KMS-11 (cell line): Measurements from ENCODE around the gene FHAD1.

Source experiments
- H2AFZ ChIP-seq: fragments of 200-600 bp; sonication (generic); 2 replicates; pipeline ENCODE4 v1.6.1; 2016; ENCODE audit warnings: antibody characterized with exemption, mixed run types, low read depth
- H3K27ac ChIP-seq: fragments of 200-600 bp; sonication (generic); 2 replicates; pipeline ENCODE4 v1.6.1; 2016; ENCODE audit warnings: mild to moderate bottlenecking, mixed run types
- H3K27me3 ChIP-seq: fragments of 200-600 bp; sonication (generic); 2 replicates; pipeline ENCODE4 v1.6.1; 2017; ENCODE audit warnings: mild to moderate bottlenecking, low read depth, mixed run types, moderate library complexity; ENCODE audit not compliant: insufficient read depth
- H3K36me3 ChIP-seq: fragments of 200-600 bp; sonication (generic); 2 replicates; pipeline ENCODE4 v1.6.1; 2017; ENCODE audit warnings: mild to moderate bottlenecking, mixed run types; ENCODE audit not compliant: insufficient read depth
- H3K4me1 ChIP-seq: fragments of 200-600 bp; sonication (generic); 2 replicates; pipeline ENCODE4 v1.6.1; 2016; ENCODE audit warnings: mild to moderate bottlenecking, low read depth, mixed run types; ENCODE audit not compliant: poor library complexity, severe bottlenecking
- H3K4me2 ChIP-seq: fragments of 200-600 bp; sonication (generic); 2 replicates; pipeline ENCODE4 v1.7.0; 2016; ENCODE audit warnings: mild to moderate bottlenecking, mixed run types
- H3K4me3 ChIP-seq: fragments of 200-600 bp; sonication (generic); IDR thresholded peaks from 2 replicates; pipeline ENCODE4 v1.6.1; 2017; ENCODE audit warnings: low read depth, low read length, mixed read lengths; ENCODE audit not compliant: insufficient read depth
- H3K79me2 ChIP-seq: fragments of 200-600 bp; sonication (generic); 2 replicates; pipeline ENCODE4 v1.6.1; 2016; ENCODE audit warnings: low read depth, mixed run types; ENCODE audit not compliant: insufficient read depth
- H3K9ac ChIP-seq: fragments of 200-600 bp; sonication (generic); 2 replicates; pipeline ENCODE4 v1.6.1; 2016; ENCODE audit warnings: mild to moderate bottlenecking, mixed run types
- H4K20me1 ChIP-seq: fragments of 200-600 bp; sonication (generic); 2 replicates; pipeline ENCODE4 v1.6.1; 2016; ENCODE audit warnings: mild to moderate bottlenecking, mixed run types; ENCODE audit not compliant: insufficient read depth
- TF ChIP-seq, protein P1 (sequence below): fragments of 200-600 bp; sonication (generic); conservative IDR thresholded peaks from 2 replicates; pipeline ENCODE4 v1.6.1; 2017; ENCODE audit warnings: low read depth, mild to moderate bottlenecking, antibody characterized with exemption, low read length, moderate library complexity, mixed read lengths

The FHAD1 gene

DNA sequence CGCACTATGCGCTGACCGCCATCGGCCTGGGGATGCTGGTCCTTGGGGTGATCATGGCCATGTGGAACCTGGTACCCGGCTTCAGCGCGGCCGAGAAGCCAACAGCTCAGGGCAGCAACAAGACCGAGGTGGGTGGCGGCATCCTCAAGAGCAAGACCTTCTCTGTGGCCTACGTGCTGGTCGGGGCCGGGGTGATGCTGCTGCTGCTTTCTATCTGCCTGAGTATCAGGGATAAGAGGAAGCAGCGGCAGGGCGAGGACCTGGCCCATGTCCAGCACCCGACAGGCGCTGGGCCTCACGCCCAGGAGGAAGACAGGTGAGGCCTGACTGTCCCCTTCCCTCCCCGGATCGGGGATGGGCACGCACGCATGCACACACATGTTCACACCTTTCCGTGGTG, 31.9 kb upstream of the FHAD1 start:
- H3K4me2 ChIP-seq = no peak overlapping the region
- no peaks in the 10 kb centered on the region for H3K4me1 ChIP-seq
- TF ChIP-seq, protein P1, sequence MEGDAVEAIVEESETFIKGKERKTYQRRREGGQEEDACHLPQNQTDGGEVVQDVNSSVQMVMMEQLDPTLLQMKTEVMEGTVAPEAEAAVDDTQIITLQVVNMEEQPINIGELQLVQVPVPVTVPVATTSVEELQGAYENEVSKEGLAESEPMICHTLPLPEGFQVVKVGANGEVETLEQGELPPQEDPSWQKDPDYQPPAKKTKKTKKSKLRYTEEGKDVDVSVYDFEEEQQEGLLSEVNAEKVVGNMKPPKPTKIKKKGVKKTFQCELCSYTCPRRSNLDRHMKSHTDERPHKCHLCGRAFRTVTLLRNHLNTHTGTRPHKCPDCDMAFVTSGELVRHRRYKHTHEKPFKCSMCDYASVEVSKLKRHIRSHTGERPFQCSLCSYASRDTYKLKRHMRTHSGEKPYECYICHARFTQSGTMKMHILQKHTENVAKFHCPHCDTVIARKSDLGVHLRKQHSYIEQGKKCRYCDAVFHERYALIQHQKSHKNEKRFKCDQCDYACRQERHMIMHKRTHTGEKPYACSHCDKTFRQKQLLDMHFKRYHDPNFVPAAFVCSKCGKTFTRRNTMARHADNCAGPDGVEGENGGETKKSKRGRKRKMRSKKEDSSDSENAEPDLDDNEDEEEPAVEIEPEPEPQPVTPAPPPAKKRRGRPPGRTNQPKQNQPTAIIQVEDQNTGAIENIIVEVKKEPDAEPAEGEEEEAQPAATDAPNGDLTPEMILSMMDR = no peak
- no peak overlapping the region for H3K27ac ChIP-seq
- H2AFZ ChIP-seq = no peak overlapping the region
- H3K4me3 ChIP-seq = no peak overlapping the region
- no peaks in the 10 kb centered on the region for H3K27me3 ChIP-seq
- H4K20me1 ChIP-seq = no peaks in the 10 kb centered on the region
- H3K36me3 ChIP-seq = no peaks in the 10 kb centered on the region
- no peaks in the 10 kb centered on the region for H3K79me2 ChIP-seq
- no peak overlapping the region for H3K9ac ChIP-seq

DNA sequence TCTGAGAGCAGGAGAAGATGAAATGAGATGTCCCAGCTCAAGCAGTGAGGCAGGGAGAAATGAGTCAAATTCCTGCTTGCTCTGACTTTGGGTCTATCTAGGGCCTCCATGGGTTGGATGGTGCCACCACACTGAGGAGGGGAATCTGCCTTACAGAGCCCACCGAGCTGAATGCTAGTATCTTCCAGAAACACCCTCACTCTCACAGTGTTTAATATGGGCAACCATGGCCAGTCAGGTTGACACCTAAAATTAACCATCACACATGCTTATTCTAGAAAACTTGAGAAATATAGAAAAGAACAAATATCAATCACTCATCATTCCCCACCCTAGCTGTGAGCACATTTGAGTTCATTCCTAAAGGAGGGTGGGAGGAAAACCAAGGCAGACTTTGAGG, 29.4 kb upstream of the FHAD1 start:
- H3K36me3 ChIP-seq = no peaks in the 10 kb centered on the region
- H3K79me2 ChIP-seq = no peaks in the 10 kb centered on the region
- H2AFZ ChIP-seq = no peak overlapping the region
- H3K27me3 ChIP-seq = no peaks in the 10 kb centered on the region
- H3K27ac ChIP-seq = no peak overlapping the region
- no peak overlapping the region for H3K9ac ChIP-seq
- no peak overlapping the region for H3K4me2 ChIP-seq
- TF ChIP-seq, protein P1 = no peak
- no peak overlapping the region for H3K4me3 ChIP-seq
- H3K4me1 ChIP-seq = no peaks in the 10 kb centered on the region
- no peaks in the 10 kb centered on the region for H4K20me1 ChIP-seq

DNA sequence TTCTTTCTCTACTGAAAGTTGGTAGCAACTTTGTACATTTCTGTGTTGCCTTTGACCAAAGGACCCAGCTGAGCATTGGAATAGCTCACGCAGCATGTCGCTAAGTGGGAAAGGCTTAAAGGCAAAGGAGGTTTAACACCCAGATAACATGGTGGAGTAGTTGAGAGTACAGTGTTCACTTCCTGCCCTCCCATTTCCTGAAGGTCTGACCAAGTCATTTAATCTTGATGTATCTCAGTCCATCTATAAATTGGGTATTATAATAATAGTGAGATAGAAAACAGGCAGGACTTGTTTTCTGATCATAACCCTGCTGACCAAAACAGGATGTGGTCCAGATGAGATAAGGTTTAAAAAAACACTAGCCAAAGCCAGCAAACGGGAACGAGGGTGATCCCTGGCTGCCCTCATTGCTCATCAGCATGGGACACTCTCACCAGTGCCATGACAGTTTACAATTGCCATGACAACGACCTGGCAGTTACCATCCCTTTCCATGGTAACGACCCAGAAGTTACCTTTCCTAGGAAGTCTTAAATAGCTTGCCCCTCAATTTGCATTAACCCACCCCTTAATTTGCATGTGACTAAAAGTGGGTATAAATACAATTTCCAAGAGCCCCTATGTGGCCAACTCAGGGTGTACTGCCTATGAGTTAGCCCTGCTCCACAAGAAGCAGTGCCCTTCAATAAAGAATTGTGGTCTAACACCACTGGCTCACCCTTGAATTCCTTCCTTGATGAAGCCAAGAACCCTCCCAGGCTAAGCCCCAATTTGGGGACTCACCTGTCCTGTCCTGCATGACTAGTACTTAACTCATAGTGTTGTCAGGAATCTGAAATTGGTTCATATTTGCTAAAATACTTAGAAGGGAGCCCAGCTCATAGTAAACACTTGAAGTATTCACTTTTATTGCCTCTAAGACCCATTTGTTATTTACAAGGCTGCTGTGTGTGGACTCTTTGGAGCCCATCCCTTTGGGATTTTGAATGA, 28.4 kb upstream of the FHAD1 start:
- no peaks in the 10 kb centered on the region for H3K4me1 ChIP-seq
- no peaks in the 10 kb centered on the region for H3K27me3 ChIP-seq
- H3K27ac ChIP-seq = no peak overlapping the region
- TF ChIP-seq, protein P1 = no peak
- H4K20me1 ChIP-seq = no peaks in the 10 kb centered on the region
- no peak overlapping the region for H3K4me2 ChIP-seq
- H3K79me2 ChIP-seq = no peaks in the 10 kb centered on the region
- no peak overlapping the region for H2AFZ ChIP-seq
- H3K4me3 ChIP-seq = no peak overlapping the region
- H3K36me3 ChIP-seq = no peaks in the 10 kb centered on the region
- H3K9ac ChIP-seq = no peak overlapping the region

DNA sequence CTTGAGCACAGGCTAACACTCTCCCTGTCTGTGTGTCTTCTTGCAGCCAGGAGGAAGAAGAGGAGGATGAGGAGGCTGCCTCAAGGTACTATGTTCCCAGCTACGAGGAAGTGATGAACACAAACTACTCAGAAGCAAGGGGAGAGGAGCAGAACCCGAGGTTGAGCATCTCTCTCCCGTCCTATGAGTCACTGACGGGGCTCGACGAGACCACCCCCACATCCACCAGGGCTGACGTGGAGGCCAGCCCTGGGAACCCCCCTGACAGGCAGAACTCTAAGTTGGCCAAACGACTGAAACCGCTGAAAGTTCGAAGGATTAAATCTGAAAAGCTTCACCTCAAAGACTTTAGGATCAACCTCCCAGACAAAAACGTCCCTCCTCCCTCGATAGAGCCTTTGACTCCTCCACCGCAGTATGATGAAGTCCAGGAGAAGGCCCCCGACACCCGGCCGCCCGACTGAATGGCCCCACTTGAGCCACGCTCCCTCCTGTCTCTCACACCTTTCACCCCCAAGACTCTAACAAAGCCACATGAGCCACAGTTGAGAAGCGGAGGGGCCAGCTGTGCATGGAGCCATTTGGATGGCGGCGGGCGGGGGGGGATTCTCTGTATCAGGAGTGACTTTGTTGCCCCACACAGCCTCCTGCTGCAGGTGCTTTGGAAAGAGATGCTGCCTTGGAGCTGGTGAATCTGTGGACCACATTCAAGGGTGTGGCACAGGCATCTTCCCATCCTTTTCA, 27.6 kb upstream of the FHAD1 start:
- TF ChIP-seq, protein P1 = no peak
- Histone ChIP-seq H3K36me3 (no peaks in the 10 kb centered on the region), H3K9ac (no peak overlapping the region), H3K27me3 (no peaks in the 10 kb centered on the region), H3K4me2 (no peak overlapping the region), H4K20me1 (no peaks in the 10 kb centered on the region), H2AFZ (no peak overlapping the region), H3K4me1 (no peaks in the 10 kb centered on the region), H3K79me2 (no peaks in the 10 kb centered on the region), H3K27ac (no peak overlapping the region), H3K4me3 (no peak overlapping the region)
